Loucy (cell line): ENCODE data around the gene UPK3BL1.
"Not testable (repeated sequence)": the region's sequence is repeated elsewhere in the genome, so short reads cannot be mapped to it uniquely, and the experiment has no call there.

Source experiments
- H2AFZ ChIP-seq: fragments of 200-600 bp; sonication (generic); 2 replicates; pipeline ENCODE4 v1.6.0; 2016; ENCODE audit warnings: antibody characterized with exemption, mild to moderate bottlenecking, low read length, moderate library complexity
- H3F3A ChIP-seq: fragments of 200-600 bp; 2 replicates; pipeline ENCODE4 v1.6.0; 2016; ENCODE audit warnings: antibody characterized with exemption, low read depth, mild to moderate bottlenecking
- H3K27me3 ChIP-seq: fragments of 200-600 bp; sonication (generic); 2 replicates; pipeline ENCODE4 v1.6.1; 2014; ENCODE audit warnings: low read length, mild to moderate bottlenecking; ENCODE audit not compliant: insufficient read depth, poor library complexity, severe bottlenecking
- H3K36me3 ChIP-seq: fragments of 200-600 bp; sonication (generic); 2 replicates; pipeline ENCODE4 v1.6.1; 2016; ENCODE audit warnings: low read length; ENCODE audit not compliant: insufficient read depth
- H3K4me1 ChIP-seq: fragments of 200-600 bp; sonication (generic); 2 replicates; pipeline ENCODE4 v1.5.1; 2014; ENCODE audit warnings: low read length, mild to moderate bottlenecking; ENCODE audit not compliant: insufficient read depth, poor library complexity, severe bottlenecking
- H3K4me2 ChIP-seq: fragments of 200-600 bp; sonication (generic); 2 replicates; pipeline ENCODE4 v1.6.0; 2014; ENCODE audit warnings: antibody characterized with exemption, low read length, low read depth, mild to moderate bottlenecking; ENCODE audit not compliant: poor library complexity, severe bottlenecking
- H3K4me3 ChIP-seq: fragments of 200-600 bp; sonication (generic); 2 replicates; pipeline ENCODE4 v1.5.1; 2014; ENCODE audit warnings: low read length, mild to moderate bottlenecking, mixed read lengths; ENCODE audit not compliant: poor library complexity, severe bottlenecking
- H3K79me2 ChIP-seq: fragments of 200-600 bp; sonication (generic); 2 replicates; pipeline ENCODE4 v1.6.1; 2014; ENCODE audit warnings: low read length; ENCODE audit not compliant: insufficient read depth
- H3K9ac ChIP-seq: fragments of 200-600 bp; sonication (generic); 2 replicates; pipeline ENCODE4 v1.6.0; 2014; ENCODE audit warnings: mild to moderate bottlenecking, low read depth, low read length, moderate library complexity; ENCODE audit not compliant: poor library complexity, severe bottlenecking
- H3K9me2 ChIP-seq: fragments of 200-600 bp; sonication (generic); replicated peaks from 2 replicates; pipeline ENCODE4 v1.6.1; 2016; ENCODE audit warnings: low read depth, low read length, mixed read lengths
- H3K9me3 ChIP-seq: fragments of 200-600 bp; sonication (generic); 2 replicates; pipeline ENCODE4 v1.6.1; 2014; ENCODE audit warnings: mild to moderate bottlenecking, antibody characterized with exemption, low read length, low read depth; ENCODE audit not compliant: insufficient read depth
- H4K20me1 ChIP-seq: fragments of 200-600 bp; sonication (generic); 2 replicates; pipeline ENCODE4 v1.6.0; 2014; ENCODE audit warnings: antibody characterized with exemption, low read length, mild to moderate bottlenecking; ENCODE audit not compliant: insufficient read depth, poor library complexity, severe bottlenecking

The UPK3BL1 gene

GRCh38 chr7:102596036-102596435 is 46.6 kb downstream of the UPK3BL1 start:
- not testable (repeated sequence) for H3K36me3 ChIP-seq, H2AFZ ChIP-seq, H3K79me2 ChIP-seq, H3K9me3 ChIP-seq, H3K4me1 ChIP-seq, H3K9ac ChIP-seq, H3K9me2 ChIP-seq, H3F3A ChIP-seq, H3K4me3 ChIP-seq, H3K4me2 ChIP-seq, H4K20me1 ChIP-seq, H3K27me3 ChIP-seq

- not testable (repeated sequence) for H3K9me2 ChIP-seq, H3K9ac ChIP-seq
Measured at GRCh38 chr7:102593637-102594334, 48.8 kb downstream of the UPK3BL1 start.

GRCh38 chr7:102592477-102593019 is 50.0 kb downstream of the UPK3BL1 start:
- not testable (repeated sequence) for H3K4me3 ChIP-seq, H3K79me2 ChIP-seq, H3K9ac ChIP-seq

More at GRCh38 chr7:102593637-102594334, 48.8 kb downstream of the UPK3BL1 start:
- H2AFZ ChIP-seq, H3K36me3 ChIP-seq, H3K9me3 ChIP-seq, H3K79me2 ChIP-seq, H3K4me2 ChIP-seq, H3K27me3 ChIP-seq, H3F3A ChIP-seq, H3K4me1 ChIP-seq, H4K20me1 ChIP-seq, H3K4me3 ChIP-seq: not testable (repeated sequence)

GRCh38 chr7:102589857-102590256 is 52.7 kb downstream of the UPK3BL1 start:
- not testable (repeated sequence) for H3K27me3 ChIP-seq, H2AFZ ChIP-seq, H3K9ac ChIP-seq, H3K4me3 ChIP-seq, H3K9me3 ChIP-seq, H3K9me2 ChIP-seq, H3K36me3 ChIP-seq, H3K4me1 ChIP-seq, H3F3A ChIP-seq, H4K20me1 ChIP-seq, H3K79me2 ChIP-seq, H3K4me2 ChIP-seq

More at GRCh38 chr7:102592477-102593019, 50.0 kb downstream of the UPK3BL1 start:
- H3K9me2 ChIP-seq, H3K9me3 ChIP-seq, H3F3A ChIP-seq, H2AFZ ChIP-seq, H3K36me3 ChIP-seq, H3K4me2 ChIP-seq, H3K27me3 ChIP-seq, H3K4me1 ChIP-seq, H4K20me1 ChIP-seq: not testable (repeated sequence)
